ENCODE data around the gene ELOVL1.

GRCh38 chr1:43381612-43382011 lies 13.8 kb upstream of the ELOVL1 start:
- TF ChIP-seq, protein P1, sequence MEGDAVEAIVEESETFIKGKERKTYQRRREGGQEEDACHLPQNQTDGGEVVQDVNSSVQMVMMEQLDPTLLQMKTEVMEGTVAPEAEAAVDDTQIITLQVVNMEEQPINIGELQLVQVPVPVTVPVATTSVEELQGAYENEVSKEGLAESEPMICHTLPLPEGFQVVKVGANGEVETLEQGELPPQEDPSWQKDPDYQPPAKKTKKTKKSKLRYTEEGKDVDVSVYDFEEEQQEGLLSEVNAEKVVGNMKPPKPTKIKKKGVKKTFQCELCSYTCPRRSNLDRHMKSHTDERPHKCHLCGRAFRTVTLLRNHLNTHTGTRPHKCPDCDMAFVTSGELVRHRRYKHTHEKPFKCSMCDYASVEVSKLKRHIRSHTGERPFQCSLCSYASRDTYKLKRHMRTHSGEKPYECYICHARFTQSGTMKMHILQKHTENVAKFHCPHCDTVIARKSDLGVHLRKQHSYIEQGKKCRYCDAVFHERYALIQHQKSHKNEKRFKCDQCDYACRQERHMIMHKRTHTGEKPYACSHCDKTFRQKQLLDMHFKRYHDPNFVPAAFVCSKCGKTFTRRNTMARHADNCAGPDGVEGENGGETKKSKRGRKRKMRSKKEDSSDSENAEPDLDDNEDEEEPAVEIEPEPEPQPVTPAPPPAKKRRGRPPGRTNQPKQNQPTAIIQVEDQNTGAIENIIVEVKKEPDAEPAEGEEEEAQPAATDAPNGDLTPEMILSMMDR (optimal IDR thresholded peaks at IDR 0.05 in 1 of 3, IDR thresholded peaks at IDR 0.05 in 1 of 3, conservative IDR thresholded peaks at IDR 0.05 in 1 of 3; ENCODE audit: extremely low read depth in 1 of 3, insufficient read depth in 2 of 3, low read length in 3 of 3), result no peak
- TF ChIP-seq EZH2 (IDR thresholded peaks at IDR 0.05; ENCODE audit: low read length), result no peak

All from keratinocyte (primary cell).